HG03196 (cell line): ENCODE results near the gene TPR.

Source experiments
- ATAC-seq: cut with Tn5 transposase; IDR thresholded peaks from one replicate; pipeline ENCODE4 v1.9.1; 2021; ENCODE audit not compliant: unreplicated experiment

Gene TPR

GRCh38 chr1:186291271-186291670, 83.8 kb downstream of the TPR start:
- no peak for ATAC-seq

DNA sequence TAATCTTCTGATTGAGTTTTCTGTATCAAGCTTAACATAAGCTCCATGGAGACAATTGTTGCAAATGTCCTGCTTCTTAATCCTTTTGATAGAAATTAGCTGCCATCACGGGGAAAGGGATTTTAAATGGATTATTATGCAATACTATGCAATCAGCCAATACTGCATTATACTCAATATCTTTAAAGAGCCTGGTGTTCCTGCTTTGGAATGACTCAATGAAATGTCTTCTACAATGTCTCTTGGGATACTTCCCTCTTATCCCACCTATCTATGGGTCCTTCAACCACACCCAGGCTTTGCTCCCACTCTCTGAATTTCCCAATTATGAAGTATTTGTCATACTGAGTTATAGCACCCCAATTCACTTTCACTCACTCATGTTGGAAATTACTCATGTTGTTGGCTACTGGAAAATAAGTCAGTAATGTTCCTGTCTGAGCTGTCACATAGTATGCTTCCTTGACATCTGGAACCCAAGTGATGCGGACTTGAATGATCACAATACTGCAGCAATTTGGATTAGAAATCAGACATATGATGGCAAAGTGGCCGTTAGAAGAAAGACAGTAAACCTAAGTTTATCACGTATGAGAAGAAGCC, 85.0 kb downstream of the TPR start:
- no peak for ATAC-seq

GRCh38 chr1:186286615-186287315, 88.3 kb downstream of the TPR start:
- no peak for ATAC-seq

DNA sequence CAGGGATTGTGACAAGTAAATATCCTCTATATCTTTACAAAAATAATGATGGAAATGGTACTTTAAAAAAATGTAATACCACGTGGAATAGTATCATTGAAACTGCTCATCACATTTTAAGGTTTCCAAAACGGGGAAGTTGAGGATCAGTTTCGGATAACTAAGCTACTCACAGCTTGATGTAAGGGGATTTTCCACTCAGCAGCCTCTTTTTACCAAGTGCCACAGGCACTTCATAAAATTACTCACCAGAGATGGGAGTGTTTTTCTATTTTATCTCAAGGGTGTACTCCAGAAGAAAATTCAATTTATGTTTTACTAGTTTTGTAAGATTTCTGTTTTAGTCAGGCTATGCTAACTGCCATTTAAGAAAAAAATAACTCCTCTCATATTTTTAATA, 91.7 kb downstream of the TPR start:
- ATAC-seq: no peak

- no peak for ATAC-seq
Measured at GRCh38 chr1:186282466-186282865, 92.6 kb downstream of the TPR start.

- no peak for ATAC-seq
Measured at GRCh38 chr1:186275822-186276221, 99.2 kb downstream of the TPR start.

DNA sequence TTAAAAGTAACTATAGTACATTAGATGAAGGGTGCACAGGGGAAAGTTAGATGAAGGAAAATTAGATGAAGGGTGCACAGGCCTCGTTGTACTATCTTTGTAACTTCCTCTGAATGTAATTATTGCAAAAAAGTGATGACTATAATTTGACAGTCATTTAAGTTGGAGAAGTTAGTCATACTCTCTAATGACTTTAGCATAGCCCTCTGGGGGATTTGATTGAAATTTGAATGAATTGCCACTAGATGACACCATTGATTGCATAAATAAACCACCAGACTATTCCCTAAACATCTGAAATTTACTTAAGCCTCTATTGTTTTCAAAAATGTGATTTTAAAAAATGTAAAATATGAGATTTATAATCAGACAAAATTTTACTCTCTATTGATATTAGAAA, 102.6 kb downstream of the TPR start:
- no peak for ATAC-seq

GRCh38 chr1:186271032-186271431, 104.0 kb downstream of the TPR start:
- no peak for ATAC-seq
